Parathyroid adenoma (tissue), 2 donors: ENCODE results near the gene TMEM252.

ENCODE experiments used
- H2AFZ ChIP-seq: fragments of 300-600 bp; sonication (generic); one replicate; pipeline ENCODE4 v1.7.0; 2017; ENCODE audit warnings: antibody characterized with exemption, mild to moderate bottlenecking
- H3K27ac ChIP-seq: fragments of 300-600 bp; sonication (generic); one replicate; pipeline ENCODE4 v1.7.0; 2017
- H3K27me3 ChIP-seq: fragments of 300-600 bp; sonication (generic); one replicate; pipeline ENCODE4 v1.7.0; 2017; ENCODE audit warnings: low read length; ENCODE audit not compliant: control insufficient read depth, insufficient read depth
- H3K36me3 ChIP-seq: fragments of 300-600 bp; sonication (generic); one replicate; pipeline ENCODE4 v1.7.0; 2017; ENCODE audit warnings: low read length; ENCODE audit not compliant: control insufficient read depth, insufficient read depth
- H3K4me1 ChIP-seq: fragments of 300-600 bp; sonication (generic); one replicate; pipeline ENCODE4 v1.7.0; 2017; ENCODE audit warnings: control low read depth
- H3K4me2 ChIP-seq: fragments of 300-600 bp; sonication (generic); one replicate; pipeline ENCODE4 v1.7.0; 2017; ENCODE audit warnings: low read length
- H3K4me3 ChIP-seq: fragments of 300-600 bp; sonication (generic); one replicate; pipeline ENCODE4 v1.7.0; 2017; ENCODE audit warnings: low read depth, low read length
- H3K79me2 ChIP-seq: fragments of 300-600 bp; sonication (generic); one replicate; pipeline ENCODE4 v1.7.0; 2017; ENCODE audit warnings: control low read depth
- H3K9ac ChIP-seq: fragments of 300-600 bp; sonication (generic); one replicate; pipeline ENCODE4 v1.7.0; 2017; ENCODE audit warnings: mild to moderate bottlenecking
- H3K9me3 ChIP-seq: fragments of 300-600 bp; sonication (generic); one replicate; pipeline ENCODE4 v1.7.0; 2017; ENCODE audit warnings: low read length; ENCODE audit not compliant: control insufficient read depth
- CTCF ChIP-seq: fragments of 300-600 bp; sonication (generic); IDR thresholded peaks from one replicate; pipeline ENCODE4 v1.7.0; 2017; ENCODE audit warnings: antibody characterized with exemption, mild to moderate bottlenecking
- donor health status: primary hyperparathyroidism.

TMEM252 gene

GRCh38 chr9:68497629-68498028 lies 43.1 kb downstream of the TMEM252 start:
- no peaks in the 10 kb centered on the region for H3K36me3 ChIP-seq
- no peak overlapping the region for H2AFZ ChIP-seq
- no peak overlapping the region for H3K27ac ChIP-seq
- no peak overlapping the region for H3K9ac ChIP-seq
- no peaks in the 10 kb centered on the region for H3K79me2 ChIP-seq
- no peaks in the 10 kb centered on the region for H3K4me1 ChIP-seq
- H3K4me3 ChIP-seq, result no peak overlapping the region
- H3K27me3 ChIP-seq, result no peaks in the 10 kb centered on the region
- H3K4me2 ChIP-seq, result no peak overlapping the region
- TF ChIP-seq CTCF, result no peak
- no peaks in the 10 kb centered on the region for H3K9me3 ChIP-seq

GRCh38 chr9:68496356-68496755 lies 44.3 kb downstream of the TMEM252 start:
- H2AFZ ChIP-seq, result no peak overlapping the region

GRCh38 chr9:68495247-68495646 lies 45.4 kb downstream of the TMEM252 start:
- Histone ChIP-seq H3K9ac (no peak overlapping the region), H3K27me3 (no peaks in the 10 kb centered on the region), H3K27ac (no peak overlapping the region), H3K9me3 (no peaks in the 10 kb centered on the region), H3K36me3 (no peaks in the 10 kb centered on the region), H3K4me3 (no peak overlapping the region), H3K79me2 (no peaks in the 10 kb centered on the region), H2AFZ (no peak overlapping the region), H3K4me1 (no peaks in the 10 kb centered on the region), H3K4me2 (no peak overlapping the region)
- no peak for TF ChIP-seq CTCF

More at GRCh38 chr9:68496356-68496755, 44.3 kb downstream of the TMEM252 start:
- Histone ChIP-seq H3K27me3 (no peaks in the 10 kb centered on the region), H3K4me1 (no peaks in the 10 kb centered on the region), H3K9ac (no peak overlapping the region), H3K36me3 (no peaks in the 10 kb centered on the region), H3K9me3 (no peaks in the 10 kb centered on the region), H3K27ac (no peak overlapping the region), H3K79me2 (no peaks in the 10 kb centered on the region), H3K4me3 (no peak overlapping the region), H3K4me2 (no peak overlapping the region)
- TF ChIP-seq CTCF, result no peak

- Histone ChIP-seq H3K27me3 (no peaks in the 10 kb centered on the region), H3K36me3 (no peaks in the 10 kb centered on the region), H3K79me2 (no peaks in the 10 kb centered on the region), H3K9me3 (no peaks in the 10 kb centered on the region), H3K4me1 (no peaks in the 10 kb centered on the region), H3K27ac (no peak overlapping the region), H3K4me3 (no peak overlapping the region), H3K9ac (no peak overlapping the region), H3K4me2 (no peak overlapping the region), H2AFZ (no peak overlapping the region)
- TF ChIP-seq CTCF, result no peak
Measured at GRCh38 chr9:68493958-68494577, 46.6 kb downstream of the TMEM252 start.

- no peak for TF ChIP-seq CTCF
Measured at GRCh38 chr9:68493541-68493940, 47.1 kb downstream of the TMEM252 start.

More at GRCh38 chr9:68493541-68493940, 47.1 kb downstream of the TMEM252 start:
- H3K4me2 ChIP-seq, result no peak overlapping the region
- H3K79me2 ChIP-seq, result no peaks in the 10 kb centered on the region
- H2AFZ ChIP-seq, result no peak overlapping the region
- H3K27ac ChIP-seq, result no peak overlapping the region
- no peaks in the 10 kb centered on the region for H3K4me1 ChIP-seq
- H3K4me3 ChIP-seq, result no peak overlapping the region
- H3K36me3 ChIP-seq, result no peaks in the 10 kb centered on the region
- H3K27me3 ChIP-seq, result no peaks in the 10 kb centered on the region
- H3K9ac ChIP-seq, result no peak overlapping the region
- no peaks in the 10 kb centered on the region for H3K9me3 ChIP-seq
